HG03571 (cell line): Measurements from ENCODE around the gene WFIKKN2.

Source experiments
- ATAC-seq: cut with Tn5 transposase; IDR thresholded peaks from one replicate; pipeline ENCODE4 v1.9.1; 2021; ENCODE audit not compliant: unreplicated experiment

WFIKKN2 gene

DNA sequence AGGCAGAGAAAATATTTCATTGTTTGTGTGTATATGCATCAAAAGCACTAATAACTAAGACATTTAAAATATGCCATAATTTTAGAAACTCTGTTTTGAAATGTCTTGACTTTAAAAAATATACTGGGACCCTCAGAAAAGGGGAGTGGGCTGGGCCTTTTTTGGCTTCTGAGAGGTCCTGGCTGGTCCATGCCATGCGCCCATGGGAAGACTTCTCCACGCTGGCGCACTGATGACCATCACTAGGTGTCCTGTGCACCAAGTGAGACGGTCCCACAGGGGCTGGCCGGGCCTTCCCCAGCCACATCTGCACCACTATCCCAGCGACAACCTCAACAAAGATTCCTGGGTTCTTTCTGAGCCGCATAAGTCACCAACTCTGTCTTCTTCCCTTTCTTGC is 27.0 kb upstream of the WFIKKN2 start:
- ATAC-seq, result no peak

DNA sequence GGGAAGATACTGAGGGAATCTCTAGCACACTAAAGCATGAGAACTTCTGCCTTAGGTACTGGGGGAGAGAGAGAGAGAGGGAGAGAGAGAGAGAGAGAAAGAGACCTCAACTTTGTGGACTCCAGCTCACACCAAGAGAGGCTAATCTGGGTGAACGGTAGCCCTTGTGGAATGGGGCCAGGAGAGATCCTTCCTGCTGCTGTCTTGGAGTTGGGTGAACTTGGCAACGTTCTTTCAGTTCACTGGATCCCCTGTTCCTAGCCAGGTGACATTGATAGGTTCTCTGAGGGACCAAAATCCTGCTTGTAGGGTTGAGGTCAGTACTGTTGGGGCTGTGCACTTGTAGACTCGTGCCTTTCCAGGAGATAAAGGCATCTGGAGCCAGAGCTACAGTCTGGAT is 26.5 kb upstream of the WFIKKN2 start:
- ATAC-seq, result no peak

DNA sequence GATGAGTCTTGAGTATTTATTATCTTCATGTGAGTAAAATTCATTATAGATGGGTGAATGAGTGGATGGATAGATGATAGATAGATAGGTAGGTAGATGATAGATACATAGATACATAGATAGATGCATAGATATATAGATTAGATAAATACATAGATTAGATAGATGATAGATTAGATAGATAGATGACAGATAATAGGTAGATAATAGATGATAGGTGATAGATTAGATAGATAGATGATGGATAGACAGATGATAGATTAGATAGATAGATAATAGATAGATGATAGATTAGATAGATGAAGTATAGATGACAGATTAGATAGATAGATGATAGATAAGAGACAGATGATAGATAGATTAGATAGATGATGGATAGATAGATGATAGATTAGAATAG is 21.8 kb upstream of the WFIKKN2 start:
- ATAC-seq, result no peak

DNA sequence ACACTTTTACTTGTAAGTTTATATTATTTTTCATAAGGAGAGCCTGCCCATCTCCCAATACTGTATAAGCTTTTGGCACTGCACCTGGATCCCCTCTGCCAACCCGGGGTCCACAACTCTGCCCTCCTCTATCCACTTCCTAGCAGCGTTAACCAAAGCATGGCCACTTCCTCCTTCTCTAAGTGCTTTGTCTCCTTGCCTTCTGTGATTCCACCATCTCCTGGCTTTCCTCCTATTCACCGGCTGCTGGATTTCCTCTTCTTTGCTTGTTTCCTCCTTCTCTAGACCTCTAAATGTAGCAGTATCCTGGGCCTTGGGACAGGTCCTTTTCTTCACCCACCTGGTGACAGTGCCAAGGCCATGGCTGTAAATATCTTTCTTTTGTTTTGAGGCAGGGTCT is 20.0 kb upstream of the WFIKKN2 start:
- ATAC-seq, result no peak

DNA sequence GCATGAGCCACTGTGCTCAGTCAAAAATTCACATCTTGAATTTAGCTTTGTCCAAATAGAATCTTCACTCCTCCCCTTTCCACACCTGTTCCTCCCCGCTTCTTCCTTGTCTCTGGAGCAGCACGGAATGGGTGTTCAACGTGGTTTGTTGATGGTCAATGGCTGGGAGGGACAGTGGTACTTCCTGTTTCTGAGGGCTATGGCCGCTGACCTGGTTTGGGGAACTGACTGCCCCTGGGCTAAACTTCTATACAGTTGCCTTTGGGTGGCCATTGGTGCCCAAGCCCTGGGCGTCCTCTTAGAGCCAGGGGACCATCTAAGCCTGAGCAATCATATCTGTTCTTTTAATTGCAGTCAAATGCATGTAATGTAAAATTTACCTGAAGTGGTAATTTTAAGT is 19.1 kb upstream of the WFIKKN2 start:
- no peak for ATAC-seq

DNA sequence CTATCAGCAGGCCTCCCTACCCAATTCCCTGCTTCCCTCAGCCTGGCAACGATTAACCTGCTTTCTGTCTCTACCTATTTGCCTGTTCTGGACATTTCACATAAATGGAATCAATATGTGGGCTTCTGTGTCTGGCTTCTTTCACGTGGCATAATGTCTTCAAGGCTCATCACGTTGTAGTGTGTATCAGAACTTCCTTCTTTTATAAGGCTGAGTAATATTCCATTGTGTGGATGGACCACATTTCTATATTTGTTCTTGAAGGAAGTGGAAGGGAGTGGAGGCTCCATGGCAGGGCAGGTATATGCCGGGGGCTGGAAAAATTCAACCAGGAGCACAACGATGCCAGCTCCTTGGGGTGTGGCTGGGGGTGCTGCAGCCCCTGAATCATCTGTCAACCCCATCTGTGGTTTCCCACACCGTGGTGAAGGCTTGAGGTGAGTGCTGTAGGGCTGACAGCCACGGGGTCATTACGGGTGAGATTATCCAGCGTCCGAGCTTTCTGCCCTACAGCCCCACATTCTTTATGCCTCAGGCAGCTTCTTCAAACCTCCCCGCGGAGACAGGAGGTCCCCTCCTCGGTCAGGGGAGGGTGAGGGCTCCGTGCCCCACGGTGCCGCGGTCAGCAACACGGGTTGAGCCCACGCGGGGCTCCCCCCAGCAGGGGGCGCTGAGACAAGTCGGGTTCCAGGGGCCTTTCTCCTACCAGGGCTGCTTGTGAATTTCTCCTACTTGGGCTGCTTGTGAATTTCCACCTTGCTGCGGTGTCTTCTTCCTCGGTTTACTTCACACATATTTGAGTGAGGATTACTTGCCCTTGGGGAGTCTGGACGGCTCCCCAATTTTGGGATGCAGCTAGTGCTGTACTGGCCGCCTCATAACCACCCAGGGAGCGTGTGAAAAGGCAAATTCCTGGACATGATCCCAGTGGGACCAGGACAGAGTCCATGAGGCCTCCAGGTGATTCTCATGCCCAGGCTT is 18.3 kb upstream of the WFIKKN2 start:
- ATAC-seq, result no peak

DNA sequence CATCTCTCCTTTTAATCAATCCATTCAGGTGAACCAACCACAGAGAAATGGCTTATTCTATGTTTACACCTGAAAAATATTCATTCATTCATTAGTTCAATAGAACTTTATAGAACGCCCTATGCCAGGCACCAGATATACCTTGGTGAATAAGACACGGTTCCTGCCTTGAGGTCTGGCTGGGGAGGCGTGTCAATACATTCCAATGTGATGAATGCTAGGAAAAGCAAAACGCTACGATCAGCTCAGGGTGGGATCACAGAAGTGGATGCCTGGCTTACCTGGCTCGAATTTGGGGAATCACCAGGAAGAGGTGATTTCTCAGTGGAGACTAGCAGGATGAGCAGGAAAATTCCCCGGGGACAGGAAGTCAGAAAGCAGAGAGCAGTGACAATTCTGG is 17.5 kb upstream of the WFIKKN2 start:
- ATAC-seq, result no peak

DNA sequence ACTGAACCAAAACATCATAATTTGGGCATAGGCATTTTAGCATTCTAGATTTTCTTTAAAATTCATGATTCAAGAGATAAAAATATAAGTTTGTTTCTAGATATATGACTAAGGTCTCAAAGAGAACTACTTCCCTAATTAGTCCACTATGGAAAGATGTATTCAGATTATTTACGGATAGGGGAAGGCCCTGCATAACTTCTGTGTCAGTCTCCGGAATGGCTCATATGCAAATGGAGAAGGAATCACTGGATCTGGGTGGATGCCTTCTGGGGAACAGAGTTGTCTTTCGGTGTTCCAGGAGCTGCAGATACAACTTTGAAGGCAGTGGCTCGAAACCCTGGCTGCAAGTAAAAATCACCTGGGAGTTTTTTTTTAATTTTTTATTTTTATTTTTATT is 17.1 kb upstream of the WFIKKN2 start:
- ATAC-seq, result no peak

DNA sequence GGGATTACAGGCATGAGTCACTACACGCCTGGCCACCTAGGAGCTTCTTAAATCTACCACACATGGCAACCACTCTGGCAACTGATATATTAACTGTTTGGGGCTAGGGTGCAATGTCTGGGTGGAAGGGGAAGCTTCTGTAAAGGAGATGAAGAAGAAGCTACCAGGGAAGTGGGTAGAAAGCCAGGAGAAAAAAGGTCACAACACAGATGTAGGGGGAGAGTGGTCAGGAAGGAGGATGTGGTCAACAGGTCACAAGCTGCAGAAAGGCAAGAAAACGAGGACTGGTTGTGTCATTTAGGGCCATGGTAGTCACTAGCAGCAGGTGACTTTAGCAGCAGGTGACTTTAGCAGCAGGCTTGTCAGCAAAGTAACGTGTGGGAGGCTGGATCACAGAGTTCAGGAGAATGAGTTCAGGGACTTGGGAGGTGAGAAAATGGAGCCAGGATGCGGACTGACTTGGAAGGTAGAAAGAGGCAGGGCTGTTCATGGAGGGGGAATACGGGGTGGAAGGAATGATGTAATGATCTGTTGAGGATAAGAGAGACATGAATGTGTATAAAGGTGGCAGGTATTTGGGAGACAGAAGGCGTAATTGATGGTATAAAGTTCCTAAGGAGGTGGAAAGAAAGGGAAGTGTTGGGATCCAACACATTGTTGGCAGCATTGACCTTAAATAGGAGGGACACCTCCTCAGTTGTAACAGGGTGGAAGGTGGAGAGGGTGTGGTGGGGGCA is 16.3 kb upstream of the WFIKKN2 start:
- no peak for ATAC-seq

DNA sequence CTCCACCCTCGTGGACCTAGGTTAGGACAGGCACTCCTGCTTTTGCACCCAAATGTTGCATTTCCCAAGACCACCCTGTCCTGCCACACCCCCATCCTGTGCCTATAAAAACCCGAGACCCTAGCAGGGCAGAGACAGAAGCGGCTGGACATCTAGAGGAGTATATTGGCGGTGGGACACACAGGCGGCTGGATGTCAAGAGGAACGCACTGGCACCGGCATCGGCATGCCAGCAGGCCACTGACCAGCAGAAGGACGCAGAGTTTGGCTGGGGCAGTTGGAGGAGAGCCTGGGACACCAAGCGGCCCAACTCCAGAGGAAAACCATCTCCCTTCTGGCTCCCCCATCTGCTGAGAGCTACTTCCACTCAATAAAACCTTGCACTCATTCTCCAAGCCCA is 14.7 kb upstream of the WFIKKN2 start:
- no peak for ATAC-seq

DNA sequence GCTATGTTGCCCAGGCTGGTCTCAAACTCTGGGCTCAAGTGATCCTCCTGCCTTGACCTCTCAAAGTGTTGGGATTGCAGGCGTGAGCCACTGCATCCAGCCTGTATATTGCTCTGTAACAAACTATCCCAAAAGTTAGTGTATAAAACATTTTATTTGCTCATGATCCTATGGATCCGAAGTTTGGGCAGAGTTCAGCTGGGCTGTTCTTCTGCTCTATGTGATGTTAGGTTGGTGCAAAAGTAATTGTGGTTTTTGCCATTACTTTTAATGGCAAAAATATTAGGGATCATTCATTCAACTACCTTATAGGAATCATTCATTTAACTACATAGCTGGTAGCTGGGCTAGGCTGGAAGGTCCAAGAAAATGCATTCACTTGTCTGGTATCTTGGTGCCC is 12.8 kb upstream of the WFIKKN2 start:
- ATAC-seq, result no peak

DNA sequence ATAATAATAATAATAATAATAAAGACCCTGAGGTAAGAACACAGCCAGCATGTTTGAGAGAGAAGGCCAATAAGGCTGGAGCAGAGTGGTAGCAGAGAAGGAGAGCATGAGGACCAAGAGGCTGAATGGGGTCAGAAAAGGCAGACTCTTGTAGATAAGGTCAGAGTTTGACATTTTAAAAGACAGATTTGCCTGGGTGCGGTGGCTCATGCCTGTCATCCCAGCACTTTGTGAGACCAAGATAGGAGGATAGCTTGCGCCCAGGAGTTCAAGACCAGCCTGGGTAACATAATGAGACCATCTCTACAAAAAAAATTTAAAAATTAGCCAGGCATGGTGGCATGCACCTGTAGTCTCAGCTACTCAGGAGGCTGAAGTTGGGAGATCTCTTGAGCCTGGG is 11.0 kb upstream of the WFIKKN2 start:
- ATAC-seq, result no peak

DNA sequence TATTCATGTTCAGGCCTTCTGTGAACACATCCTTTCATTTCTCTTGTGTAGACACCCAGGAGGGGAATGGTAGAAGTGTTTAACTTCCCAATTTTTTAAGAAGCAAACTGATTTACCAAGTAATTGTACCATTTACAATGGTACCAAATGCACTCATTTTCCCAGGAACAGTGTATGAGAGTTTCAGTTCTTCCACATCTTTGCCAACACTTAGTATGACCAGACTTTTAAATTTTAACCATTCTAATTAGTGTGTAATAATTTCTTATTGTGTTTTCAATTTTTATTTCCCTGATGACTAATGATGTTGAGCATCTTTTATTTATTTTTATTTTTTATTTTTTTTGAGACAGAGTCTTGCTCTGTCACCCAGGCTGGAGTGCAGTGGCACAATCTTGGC is 10.2 kb upstream of the WFIKKN2 start:
- ATAC-seq, result no peak

DNA sequence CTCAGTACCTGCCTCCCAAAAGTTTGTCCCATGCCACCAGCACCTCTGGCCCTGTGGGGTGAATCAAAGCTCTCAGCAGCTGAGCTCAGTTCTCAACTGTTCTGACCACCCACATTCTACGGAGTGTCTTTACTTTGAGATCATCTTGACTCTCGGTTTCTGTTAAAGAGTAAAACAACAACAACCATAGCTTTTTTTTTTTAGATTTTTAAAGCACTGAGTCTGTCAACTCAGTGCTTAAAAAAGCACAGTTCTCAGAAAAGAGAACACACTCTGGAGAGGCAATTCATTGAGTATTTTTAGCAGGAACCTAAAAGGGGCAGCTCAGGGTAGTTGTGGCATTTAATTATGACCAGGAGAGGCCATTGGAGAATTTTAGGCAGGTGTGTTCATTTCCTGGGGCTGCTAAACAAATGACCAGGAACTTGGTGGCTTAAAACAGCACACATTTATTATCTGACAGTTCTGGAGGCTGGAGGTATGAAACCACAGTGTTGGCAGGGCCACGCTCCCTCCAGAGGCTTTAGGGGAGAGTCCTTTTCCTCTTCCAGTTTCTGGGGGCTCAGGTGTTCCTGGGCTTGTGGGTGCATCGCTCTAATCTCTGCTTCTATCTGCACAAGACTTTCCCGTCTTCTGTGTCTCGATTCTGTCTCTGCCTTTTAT is 6.7 kb upstream of the WFIKKN2 start:
- ATAC-seq, result no peak

DNA sequence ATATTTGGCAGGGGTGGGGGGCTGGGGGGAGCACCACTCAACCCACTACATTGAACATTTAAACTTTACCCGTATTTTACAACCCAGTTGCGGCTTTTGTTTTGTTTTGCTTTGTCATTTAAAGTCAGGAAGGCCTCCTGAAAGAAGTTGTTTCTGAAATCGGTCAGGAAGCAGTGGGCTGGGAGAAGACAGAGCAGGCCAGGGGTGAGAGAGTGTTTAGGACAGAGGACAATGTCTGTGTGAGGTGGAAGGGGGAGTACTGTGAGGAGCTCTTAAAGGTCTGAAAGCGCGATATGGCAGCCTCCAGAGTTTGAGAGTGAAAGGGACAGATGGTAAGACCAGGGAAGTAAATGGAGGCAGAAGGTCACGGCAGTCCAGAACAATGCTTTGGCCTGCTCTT is 6.1 kb upstream of the WFIKKN2 start:
- no peak for ATAC-seq

DNA sequence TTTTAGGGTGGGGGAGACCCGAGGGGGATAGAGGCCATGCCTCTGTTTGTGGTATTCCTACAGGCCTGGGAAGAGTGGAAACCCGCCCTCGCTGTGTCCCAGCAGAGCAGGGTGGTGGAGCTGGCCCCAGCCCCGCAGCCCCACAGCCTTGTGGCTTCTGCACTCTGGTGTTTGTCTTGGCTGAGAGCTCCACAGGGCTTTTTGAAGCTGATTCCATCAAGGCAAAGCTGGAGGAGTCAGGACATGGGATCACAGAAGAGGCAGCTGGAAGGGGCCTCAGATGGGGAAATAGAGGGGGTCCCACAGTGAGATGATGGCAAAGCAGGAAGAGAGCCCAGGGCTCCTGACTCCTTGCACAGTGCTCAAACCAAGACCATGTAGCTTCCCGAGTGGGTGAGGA is 5.0 kb upstream of the WFIKKN2 start:
- no peak for ATAC-seq

DNA sequence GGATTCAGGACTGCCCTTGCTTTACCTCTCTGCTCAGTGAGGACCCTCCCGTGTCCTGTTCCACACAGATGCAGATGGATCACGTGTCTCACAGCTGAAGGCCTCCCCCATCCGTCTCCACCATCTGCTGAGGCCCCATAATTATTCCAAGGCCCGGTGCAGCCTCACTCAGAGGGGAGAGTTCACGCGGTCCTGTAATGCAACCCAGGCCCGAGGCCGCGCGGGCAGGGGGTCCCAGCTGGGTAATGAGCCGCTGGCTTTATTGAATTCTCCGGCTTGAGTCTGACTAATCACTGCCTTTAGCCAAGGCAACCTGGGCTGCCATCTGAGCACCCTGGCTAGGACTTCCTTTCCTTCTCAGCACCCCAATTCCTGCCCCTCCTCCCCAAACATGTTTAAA is 4.4 kb upstream of the WFIKKN2 start:
- no peak for ATAC-seq

DNA sequence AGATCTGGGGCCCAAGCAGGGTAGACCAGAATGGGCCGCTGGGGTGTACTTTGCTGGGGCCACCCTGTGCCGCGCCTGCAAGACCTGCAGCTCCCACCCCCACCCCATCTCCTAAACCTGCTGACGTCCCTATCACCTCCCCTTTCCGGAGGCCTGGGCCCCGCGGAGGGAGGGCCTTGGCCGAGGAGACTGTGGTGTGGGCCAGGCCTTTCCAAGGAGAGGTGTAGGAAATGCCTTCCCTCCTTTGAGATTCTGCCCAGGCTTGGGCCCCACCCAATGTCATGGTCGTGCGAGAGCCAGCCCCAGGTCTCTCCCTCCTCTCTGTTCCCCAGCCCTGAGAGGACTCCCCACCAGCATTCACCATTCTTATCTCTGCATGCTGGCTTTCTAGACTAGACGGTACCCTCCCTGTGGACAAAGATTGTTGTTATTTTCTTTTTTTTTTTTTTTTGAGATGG is 3.9 kb upstream of the WFIKKN2 start:
- no peak for ATAC-seq

DNA sequence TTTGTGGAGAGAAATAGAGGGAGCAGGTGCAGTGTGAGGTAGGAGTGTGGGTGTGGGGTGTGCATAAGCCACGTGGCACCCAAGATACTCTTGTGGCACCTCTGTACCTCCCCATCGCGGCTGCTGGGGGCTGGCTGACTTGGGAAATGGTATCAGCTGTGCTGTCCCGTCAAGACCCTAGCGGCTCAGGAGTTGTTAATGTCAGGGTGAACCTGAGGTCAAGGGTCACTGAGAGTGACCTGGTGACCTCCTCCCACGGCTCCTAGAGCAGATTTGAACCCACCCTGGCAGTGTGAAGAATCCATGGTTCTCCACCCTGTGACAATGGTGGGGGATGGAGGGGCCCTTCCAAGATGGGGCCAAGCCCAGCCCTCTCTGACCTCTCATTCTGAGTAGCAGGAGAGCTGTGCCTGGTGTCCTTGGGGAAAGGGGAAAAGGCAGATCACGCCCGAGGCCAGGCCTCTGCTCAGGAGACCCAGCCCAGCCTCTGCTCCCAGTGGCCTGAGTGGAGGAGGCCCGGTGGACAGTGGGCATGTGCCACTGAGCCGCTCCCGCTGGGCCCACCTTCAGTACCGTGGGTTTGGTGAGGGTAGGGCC is 3.0 kb upstream of the WFIKKN2 start:
- ATAC-seq, result no peak

DNA sequence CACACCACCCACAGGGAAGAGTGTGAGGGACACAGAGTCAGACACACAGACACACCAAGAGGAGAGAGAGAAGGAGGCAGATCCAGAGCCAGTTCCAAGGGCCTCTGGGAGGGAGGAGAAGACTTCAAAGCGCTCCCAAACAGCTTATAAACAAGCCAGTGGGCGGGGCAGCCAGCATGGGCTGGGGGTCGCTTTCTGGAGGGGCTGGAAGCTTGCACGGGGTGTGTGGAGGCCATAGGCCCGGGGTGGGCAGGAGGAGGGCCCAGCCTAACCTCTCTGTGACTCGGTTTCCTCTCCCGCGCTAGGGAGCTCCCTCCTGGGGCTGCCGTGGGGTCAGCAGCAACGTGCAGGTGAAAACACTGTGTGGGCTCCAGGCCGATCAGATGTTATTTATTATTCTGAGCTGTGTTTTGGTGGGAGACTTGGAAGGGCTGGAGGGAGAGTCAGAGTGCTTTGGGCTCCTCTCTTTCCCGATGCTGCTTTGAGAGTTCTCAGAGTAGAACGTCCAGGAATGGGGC is 2.5 kb upstream of the WFIKKN2 start:
- ATAC-seq, result no peak
